KG1 (cell line): ENCODE data around the gene TESK2.
"Not testable (repeated sequence)": the region's sequence is repeated elsewhere in the genome, so short reads cannot be mapped to it uniquely, and the experiment has no call there.

ENCODE experiments used
- DNase-seq: peaks from one replicate; lab custom pipeline; 2025; lab: John Stamatoyannopoulos, UW

TESK2 gene

DNA sequence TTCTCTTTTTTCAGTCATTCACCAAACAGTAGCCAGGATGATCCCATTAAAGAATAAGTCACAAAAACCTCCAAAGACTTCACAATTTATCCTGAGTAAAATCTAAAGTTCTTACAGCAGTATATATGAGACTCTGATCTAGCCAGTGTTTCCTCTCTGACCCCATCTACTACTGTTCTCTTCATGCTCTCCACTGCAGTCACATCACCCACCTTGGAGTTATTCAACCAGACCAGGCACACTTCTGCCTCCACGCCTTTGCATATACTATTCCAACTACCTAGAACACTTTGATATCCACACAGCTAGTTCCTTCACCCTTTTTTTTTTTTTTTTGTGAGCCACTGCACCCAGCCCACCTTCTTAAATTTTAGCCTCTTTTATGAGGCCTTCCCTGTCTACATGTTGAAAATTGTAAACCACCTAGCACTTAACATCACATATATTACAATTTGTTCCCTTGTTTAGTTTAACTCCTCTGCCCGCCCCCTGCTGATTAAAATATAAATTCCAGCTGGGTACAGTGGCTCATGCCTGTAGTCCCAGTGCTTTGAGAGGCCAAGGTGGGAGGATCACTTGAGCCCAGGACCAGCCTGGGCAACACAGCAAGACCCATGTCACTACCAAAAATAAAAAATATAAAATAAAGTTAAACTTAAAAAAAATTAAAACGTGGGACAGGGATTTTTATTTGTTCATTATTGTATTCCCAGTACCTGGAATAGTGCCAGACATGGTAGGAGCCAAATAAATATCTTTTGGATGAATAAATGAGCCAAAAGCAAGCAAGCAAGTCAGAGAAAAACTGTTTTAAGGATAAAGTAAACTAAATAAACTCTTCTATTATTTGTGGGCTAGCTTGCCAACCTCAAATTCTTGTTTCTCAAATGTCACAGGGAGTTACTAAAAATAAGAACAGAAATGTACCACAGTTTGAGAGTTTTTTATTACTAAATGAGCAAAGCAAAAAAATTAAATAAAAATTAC is 115.6 kb downstream of the TESK2 start:
- no peak for DNase-seq

DNA sequence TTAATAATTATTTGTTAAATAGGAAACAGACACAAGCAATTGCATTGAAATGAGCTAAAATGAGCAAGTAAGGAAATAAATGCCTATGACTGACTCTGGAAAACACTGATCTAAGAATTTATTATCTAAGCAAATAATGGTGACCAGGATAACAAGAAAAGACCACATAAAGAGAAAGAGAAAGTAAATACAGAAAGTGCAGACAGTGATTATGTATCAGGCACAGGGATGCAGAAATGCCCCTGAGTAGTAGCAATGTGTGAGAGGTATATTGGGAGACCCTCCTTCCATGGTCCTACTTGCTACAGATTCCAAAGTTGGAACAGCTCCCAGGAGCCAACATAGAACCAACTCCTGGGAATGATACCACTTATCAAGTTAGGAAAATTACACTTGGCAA is 117.4 kb downstream of the TESK2 start:
- DNase-seq = no peak

DNA sequence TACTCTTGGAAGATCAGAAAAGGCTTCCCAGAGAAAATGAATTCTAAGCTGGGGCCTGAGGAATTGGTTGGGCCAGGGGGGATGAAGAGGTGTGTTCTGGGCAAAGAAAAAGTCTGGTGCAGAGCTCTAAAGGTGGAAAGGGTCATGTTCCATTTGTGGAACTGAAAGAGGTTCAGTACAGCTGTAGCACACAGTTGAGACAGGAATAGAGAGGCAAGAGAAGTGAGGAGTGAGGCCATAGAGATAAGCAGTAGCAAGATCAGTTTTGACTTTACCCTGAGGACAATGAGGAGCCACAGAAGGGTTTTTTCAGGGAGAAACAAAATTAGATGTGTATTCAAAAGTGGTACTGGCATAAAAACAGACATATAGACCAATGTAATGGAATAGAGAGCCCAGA is 120.4 kb downstream of the TESK2 start:
- DNase-seq = no peak

DNA sequence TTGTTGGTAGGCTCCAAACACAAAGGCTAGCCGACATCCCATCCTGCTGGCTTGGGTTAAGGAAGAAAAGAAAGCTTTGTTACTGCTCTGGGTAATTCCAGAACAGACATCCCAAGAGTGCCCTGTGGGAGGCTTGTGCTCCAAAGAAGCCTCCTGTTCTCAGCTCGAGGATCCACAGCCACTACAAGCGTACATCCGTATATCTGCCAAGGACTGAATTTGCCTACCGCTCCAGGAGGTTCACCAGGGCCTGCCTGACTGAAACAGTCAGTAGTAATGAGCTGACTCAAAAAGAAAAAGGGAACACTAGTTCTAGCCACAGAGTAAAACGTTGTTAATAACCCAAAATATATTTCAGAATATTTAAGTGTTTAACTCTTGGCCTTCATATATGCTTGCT is 125.9 kb downstream of the TESK2 start:
- no peak for DNase-seq

DNA sequence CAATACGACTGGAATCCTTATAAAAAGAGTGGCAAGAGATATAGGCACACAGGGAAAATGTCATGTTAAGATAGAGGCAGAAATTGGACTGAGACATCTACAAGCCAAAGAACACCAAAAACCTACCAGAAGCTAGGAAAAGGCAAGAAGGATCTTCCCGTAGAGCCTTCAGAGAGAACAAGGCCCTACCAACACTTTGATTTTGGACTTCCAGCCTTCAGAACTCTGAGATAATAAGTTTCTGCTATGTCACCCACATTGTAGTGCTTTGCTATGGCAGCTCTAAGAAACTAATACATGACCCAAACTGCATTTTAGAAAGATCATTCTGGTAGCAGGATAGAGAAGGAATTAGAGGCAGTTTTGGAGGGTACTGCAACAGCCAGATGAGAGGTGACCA is 126.7 kb downstream of the TESK2 start:
- no peak for DNase-seq

DNA sequence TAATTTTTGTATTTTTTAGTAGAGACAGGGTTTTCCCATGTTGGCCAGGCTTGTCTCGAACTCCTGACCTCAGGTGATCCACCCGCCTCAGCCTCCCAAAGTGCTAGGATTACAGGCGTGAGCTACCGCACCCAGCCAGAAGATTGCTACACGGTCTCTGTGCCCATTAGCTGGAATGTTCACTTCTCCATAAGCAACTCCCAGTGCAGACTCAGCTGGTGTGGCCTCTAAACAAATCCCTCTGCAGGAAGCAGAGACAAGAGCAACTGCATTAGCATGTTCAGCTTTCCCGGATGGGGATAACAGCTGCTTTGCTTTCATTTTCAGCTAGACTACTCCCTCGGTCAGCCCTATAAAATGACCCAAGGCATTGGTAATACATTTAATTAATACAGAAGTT is 130.0 kb downstream of the TESK2 start:
- not testable (repeated sequence) for DNase-seq

DNA sequence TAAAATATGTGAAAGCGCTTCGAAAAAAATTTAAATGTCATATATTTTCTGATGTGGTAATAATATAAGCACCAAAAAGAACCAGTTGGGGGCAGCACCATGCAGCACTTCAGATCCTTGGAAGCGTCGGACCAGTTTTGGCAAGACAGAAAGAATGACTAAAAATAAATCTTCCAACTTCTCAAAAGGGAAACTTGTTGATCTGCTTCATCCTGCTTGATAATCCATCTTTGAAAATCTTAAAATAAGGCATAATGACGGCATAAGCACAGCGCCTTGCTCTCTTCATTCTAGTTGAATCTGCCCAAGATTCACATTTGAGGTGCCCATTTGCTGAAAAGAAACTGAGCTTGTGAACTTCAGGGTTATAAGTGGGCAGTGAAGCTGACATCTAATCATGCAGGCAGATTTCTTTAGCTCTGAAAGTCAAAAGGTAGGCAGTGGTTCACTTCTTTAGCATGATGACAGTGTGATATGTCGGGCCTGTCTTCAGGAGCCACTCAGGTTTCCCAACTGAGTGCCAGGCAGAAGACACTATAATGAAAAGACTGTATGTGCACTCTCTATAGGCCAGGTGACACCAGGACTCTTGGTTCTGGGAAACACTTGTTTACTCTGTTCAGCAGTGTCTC is 131.0 kb downstream of the TESK2 start:
- DNase-seq = no peak

DNA sequence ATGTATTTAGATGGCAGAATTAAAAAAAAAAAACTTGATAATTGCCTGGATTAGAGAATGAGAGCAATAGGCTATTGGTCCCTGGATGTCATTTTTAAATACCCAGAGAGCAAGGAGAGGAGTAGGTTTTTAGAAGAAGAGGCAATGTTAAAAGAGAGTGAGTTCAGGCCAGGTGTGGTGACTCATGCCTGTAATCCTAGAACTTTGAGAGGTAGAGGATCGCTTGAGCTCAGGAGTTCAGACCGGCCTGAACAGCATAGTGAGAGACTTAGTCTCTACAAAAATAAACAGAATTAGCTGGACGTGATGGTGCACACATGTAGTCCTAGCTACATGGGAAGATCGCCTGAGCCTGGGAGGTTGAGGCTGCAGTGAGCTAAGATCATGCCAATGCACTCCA is 134.8 kb downstream of the TESK2 start:
- DNase-seq = no peak

DNA sequence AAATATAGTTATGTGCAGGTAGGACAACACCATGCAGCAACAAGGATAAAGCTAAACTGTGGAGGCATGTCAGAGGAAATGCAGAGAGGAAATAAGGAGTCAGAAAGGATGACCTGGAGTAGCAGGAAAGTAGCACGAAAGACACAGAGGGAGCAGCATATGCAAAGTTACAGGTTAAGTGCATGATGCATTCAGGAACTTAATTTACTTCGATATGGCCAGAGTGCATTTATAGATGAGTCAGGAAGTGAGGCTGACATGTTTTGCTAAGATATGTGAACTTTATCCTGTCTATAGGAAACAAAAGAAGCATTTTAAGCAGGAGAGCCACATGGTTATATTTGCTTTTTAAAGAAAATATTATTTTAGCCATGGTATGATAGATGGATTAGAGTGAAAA is 135.3 kb downstream of the TESK2 start:
- DNase-seq = no peak

DNA sequence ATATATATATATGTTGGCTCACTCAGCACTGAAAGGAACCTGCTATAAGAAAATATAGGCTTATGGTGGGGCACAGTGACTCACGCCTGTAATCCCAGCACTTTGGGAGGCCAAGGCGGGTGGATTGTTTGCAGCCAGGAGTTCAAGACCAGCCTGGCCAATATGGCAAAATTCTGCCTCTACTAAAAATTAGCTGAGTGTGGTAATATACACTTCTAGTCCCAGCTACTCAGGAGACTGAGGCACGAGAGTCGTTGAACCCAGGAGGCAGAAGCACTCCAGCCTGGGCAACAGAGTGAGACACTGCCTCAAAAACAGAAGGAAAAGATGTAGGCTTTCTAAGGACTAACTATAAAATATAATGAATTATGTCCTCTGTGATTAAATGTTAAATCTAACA is 136.1 kb downstream of the TESK2 start:
- DNase-seq = no peak

DNA sequence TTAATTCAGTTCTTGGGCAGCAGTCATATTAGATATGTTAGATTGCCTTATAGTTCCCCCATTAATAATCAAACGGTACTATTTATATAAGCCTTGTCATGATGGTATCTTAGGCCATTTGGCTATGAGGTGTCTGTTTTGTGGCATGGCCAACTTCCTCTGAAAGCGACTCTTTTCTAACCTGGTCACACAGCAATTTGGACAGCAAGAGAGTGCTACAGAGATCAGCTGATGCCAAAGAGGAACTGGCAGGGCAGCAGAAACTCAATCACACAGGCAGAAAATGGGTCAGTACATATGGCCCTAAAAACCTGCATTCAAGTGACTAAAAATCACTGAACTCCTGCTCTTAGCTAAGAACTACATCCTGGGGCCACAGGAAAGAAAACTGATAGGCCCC is 137.3 kb downstream of the TESK2 start:
- no peak for DNase-seq

DNA sequence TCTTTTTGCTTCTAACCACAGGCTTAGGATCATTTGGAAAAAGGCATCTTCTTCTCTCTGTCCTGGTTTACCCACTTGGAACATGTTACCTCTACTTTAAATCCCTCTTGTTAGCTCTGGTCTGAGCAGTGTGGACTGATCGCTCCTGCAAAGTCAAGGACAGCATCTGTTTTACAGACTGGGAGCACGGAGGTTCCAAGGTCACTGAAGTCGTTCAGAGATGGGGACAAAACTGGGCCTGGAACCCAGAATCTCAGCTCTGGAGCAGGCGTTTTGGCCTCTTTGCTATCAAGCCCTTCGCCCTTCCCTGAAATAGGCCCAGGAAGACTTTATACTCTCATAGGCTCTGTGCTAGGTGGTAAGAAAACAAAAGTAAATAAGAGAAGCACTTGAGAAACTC is 139.5 kb downstream of the TESK2 start:
- no peak for DNase-seq

DNA sequence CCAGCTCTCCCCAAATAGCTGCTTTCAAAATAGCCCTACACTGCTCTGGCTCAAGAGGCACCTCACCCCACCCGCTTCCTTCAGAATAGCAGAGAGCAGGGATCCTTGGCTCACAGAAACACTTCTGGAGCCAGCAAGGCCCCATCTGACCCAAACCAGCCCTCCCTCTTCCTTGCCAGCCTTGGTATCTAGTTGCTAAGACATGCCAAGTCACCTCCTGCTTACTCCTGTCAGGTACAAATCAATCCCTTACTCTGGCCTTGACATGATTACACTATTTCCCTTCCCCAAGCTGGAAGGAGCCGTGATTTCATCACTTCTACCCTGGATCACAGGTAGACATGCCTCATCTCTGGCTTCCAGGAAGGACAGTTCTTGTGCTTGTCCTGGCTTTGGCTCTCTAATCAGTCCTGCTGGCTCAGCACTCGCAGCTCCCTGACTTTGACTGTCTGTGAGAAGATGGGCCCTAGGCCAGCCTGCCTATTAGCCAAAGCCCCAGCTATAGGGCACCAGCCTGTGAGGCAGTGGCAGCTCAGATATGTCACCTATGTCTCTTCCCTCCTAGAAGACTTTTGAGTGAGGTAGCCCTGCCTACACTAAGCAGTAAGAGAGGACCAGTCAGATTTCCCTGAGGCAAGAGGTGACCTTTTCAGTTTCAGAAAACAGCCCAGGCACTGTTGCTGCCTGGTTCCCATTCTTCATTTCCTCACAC is 141.8 kb downstream of the TESK2 start:
- no peak for DNase-seq

DNA sequence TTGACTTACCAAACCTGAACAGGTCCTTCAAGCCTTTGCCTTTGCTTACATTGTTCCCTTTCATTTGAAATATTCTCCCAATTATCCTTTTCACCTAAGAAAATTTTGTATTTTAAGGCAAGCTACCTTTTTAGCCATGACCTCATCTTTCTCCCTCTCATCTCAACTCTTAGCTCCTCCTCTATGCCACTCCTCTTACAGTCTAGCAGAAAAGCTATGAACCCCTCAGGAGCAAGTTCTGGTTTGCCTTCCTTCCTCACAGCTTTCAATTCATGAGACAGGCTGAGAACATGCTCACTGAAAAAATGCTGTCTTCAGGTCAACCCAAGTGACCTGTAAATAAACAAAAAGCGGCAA is 142.4 kb downstream of the TESK2 start:
- DNase-seq = no peak

DNA sequence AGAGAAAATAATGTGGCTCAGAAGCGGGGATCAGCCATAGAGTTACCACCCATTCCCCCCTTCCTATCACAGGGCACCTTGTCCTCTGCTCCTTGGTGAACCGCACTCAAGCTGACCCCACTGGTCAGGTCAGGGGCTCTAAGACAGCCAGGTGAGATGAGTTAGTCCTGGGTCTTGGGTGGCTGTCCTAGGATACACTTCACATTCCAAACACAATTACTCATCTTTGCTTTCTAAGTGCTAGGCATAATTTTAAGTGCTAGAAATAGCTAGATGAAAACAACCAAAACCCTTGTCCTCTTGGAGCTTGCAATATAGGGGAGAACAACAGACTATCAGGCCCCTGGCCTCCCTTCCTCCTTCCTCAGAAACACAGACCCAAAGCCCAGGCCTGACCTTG is 142.9 kb downstream of the TESK2 start:
- no peak for DNase-seq

DNA sequence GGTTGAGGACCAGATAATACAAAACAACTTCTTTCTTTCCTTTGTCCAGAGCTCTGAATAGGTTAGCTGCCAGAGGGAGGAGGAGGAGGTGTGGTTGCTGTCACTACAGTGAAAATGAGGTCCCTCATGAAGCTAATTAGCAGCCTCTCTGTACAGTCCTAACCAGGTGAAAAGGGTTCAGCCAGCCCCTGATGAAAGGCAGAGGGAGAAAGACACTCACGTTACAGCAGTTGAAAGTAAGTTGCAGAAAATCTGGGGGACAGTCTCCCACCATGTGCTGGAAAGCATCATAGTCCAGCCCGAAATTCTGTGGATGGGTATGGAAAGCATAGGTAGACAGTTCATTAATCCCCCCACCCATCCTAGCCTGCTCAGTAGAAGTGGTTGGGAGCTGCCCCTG is 144.5 kb downstream of the TESK2 start:
- DNase-seq = no peak

DNA sequence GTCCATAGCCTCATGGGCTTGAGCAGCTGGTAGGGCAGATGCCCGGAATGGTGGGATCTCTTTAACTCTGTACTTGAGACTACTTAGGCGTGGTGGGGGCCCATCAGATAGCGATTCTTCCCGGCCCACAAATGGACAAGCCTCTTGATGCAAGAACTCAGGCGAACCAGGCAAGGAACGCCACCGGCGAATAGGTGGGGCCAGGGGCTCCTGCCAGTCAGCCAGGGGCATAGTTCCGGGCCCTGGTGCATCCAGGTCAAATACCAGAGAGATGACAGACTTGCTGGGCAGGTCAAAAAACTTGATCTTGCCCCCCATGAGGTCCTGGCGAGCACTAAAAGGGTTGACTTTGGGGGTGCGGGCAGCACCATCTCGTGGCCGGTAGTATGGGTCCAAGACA is 145.9 kb downstream of the TESK2 start:
- DNase-seq = no peak

DNA sequence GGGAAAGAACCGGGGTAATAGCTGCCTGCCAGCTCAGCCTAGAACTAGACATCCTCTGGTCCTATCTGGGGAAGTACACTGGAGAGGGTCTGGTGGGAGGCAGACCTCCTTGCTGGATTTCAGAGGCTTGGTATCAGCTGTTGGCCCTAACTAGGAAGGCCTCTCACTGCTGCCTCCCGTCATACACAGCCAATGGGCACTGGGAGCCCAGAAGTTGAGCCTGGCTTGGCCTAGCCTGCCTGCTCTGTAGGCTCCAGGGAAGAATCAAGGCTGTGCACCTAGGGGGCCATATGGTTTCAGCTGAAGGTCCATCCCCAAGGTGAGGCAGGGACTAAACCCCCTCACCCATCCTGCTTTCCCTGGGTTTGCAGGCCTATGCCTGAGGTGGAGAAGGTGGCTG is 146.5 kb downstream of the TESK2 start:
- DNase-seq = no peak

DNA sequence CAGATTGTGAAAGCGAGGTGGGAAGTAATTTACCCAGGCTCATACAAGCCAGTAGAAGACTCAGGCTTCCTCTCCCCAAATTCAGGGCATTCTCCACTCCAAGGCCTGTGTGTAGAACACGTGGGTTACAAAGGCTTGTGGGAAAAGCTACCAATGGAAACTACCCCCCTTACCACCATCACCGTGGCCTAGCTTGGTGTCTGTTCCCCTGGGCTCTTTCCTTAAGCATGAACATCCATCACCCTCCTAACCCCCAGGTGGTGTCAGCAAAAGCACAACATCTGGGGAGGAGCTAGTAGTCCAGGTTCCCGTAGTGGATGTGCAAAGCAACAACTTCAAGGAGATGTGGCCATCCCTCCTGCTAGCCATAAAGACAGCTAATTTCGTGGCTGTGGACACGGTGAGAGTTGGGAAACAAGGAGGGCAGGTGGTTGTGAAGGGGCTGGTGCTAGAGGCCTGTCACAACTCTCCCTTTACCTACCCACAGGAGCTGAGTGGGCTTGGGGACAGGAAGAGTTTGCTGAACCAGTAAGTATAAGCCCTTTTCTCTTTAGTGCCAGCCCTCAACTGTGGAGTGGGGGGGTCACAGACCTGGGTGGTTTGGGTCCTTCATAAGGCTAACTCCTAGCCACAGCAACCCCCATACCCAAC is 150.0 kb downstream of the TESK2 start:
- no peak for DNase-seq

DNA sequence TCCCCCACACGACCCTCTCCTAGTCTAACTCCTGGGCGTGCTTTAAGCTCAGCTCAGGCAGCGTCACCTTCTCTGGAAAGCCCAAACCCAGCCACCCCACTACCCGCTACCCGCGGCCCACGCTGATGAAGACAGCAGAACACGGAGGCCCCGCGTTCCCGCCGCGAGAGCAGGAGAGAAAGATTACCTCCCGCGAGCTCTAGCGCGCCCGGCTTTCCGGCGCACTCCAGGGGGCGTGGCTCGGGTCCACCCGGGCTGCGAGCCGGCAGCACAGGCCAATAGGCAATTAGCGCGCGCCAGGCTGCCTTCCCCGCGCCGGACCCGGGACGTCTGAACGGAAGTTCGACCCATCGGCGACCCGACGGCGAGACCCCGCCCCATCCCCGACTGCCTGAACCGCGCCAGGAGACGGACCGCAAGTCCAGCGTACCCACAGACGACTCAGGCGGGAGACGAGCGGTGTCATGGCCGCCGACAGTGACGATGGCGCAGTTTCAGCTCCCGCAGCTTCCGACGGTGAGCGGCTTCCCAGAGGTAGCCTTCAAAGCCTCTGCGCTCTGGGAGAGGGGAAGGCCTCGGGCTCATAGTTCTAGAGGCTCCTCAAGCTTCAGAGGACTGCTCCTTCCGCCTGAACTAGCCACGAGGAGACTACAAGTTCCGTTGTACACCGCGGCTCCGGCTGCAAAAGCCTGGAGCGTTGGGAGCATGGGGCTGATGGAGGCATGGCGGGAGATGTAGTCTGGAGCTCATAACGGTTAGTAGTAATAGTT is 151.0 kb downstream of the TESK2 start, which contains the start of the genes MUTYH and TOE1:
TSS of gene MUTYH (minus strand) at position 652 of the 770 bp plus-strand sequence. CDS start 5,935 bp downstream, outside the sequence.
TSS of gene TOE1 (plus strand) at position 382 of the 770 bp plus-strand sequence. CDS start at position 465, 83 bp downstream.
- DNase-seq = peak; percentile 87

DNA sequence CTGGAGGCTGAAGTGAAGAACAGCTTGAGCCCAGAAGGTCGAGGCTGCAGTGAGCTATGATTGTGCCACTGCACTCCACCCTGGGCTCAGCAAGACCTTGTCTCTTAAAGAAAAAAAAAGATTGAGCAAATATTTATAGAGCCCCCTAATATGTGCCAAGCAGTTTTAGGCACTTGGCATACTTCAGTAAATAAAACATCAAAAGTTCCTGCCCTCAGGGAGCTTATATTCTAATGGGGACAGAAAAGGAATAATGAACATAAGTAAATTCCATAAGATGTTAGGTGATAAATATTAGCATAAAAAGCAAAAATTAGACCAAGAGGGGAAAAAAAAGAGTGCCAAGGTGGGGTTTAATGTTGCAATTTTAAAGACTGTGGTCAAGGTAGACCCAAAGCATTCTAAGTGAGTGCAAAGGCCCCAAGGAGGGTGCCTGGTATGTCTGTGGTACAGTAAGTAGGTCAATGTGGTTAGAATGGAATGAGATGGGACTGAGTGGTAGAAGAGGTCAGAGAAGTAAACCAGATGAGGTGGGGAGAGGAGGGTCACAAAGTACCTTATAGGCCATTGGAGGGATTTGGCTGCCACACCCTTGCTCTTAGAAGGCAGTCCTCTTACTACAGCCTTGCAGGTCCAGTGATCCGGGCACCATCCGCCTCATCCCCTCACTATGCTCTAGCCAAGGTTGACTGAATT is 153.2 kb downstream of the TESK2 start:
- DNase-seq = no peak
